ENCODE data around the gene SRF. TPM values are rescaled to one million over a fixed set of nuclear protein-coding genes. Genes with fewer than 3 reads are reported as not detected.

SRF gene
- polyA plus RNA-seq, 3 donors = 12.1 to 57.9 (median 29.9) TPM

DNA sequence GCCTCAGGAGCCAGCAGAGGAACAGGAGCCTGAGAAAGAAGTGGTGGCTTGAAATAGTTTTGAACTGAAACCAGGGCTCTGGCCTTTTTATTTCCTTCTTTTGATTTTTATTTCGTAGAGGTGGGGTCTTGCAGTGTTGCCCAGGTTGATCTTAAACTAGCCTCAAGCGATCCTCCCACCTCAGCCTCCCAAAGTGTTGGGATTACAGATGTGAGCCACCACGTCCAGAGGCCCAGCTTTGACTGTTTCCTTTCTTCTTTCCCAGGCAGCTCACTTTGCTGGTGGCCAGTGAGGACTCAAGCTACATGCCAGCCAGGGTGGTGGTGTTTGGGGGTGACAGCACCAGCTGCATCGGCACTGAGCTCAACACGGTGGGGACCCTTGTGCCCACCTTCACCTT, 31.4 kb downstream of the SRF start:
- H3K27ac ChIP-seq (ENCODE audit: low read depth, low read length) = no peak overlapping the region
- WGBS, 3 donors = 88 to 90% (median 89%) methylated on average over 5 of the region's 5 CpGs

DNA sequence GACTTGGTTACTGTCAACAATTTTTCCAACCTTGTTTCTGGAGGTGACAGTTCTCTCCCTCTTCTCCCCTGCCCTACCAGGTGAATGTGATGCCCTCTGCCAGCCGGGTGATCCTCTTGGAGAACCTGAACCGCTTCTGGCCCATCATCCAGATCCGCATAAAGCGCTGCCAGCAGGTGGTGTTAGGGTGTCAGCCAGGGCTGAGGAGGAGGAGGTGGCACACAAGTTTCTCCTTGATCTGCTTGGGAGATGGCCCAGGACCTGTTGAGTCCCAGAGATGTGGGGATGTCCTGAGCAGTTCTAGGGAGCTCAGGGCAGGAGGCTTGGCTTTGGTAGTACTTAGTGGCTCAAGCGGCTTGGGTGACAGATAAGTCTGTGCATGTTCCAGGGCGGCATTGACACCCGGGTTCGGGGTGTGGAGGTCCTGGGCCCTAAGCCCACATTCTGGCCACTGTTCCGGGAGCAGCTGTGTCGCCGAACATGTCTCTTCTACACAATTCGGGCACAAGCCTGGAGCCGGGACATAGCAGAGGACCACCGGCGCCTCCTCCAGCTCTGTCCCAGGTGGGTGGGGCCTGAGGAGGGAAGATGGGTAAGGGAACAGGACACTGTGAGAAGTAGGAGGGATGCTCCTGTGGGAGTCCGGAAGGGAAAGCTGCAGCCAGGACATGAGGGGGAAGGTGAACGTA, 32.1 kb downstream of the SRF start:
- WGBS, 3 donors = 87 to 93% (median 93%) methylated on average over 17 of the region's 17 CpGs
- H3K27ac ChIP-seq (ENCODE audit: low read depth, low read length) = no peak overlapping the region

DNA sequence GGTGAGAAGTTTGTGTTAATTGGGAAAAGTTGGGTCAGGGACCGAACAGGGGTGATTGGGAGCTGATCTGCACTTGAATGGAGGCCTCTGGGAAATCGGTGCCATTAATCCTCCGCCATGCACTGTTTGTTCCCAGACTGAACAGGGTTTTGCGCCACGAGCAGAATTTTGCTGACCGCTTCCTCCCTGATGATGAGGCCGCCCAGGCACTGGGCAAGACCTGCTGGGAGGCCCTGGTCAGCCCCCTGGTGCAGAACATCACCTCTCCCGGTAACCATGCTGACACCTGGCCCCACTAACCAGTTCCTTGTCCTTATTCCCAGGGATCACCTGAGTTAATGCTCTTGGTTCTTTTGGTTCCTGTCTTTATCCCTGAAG, 32.6 kb downstream of the SRF start:
- H3K27ac ChIP-seq (ENCODE audit: low read depth, low read length) = no peak overlapping the region
- WGBS, 3 donors = 90 to 95% (median 94%) methylated on average over 8 of the region's 8 CpGs

DNA sequence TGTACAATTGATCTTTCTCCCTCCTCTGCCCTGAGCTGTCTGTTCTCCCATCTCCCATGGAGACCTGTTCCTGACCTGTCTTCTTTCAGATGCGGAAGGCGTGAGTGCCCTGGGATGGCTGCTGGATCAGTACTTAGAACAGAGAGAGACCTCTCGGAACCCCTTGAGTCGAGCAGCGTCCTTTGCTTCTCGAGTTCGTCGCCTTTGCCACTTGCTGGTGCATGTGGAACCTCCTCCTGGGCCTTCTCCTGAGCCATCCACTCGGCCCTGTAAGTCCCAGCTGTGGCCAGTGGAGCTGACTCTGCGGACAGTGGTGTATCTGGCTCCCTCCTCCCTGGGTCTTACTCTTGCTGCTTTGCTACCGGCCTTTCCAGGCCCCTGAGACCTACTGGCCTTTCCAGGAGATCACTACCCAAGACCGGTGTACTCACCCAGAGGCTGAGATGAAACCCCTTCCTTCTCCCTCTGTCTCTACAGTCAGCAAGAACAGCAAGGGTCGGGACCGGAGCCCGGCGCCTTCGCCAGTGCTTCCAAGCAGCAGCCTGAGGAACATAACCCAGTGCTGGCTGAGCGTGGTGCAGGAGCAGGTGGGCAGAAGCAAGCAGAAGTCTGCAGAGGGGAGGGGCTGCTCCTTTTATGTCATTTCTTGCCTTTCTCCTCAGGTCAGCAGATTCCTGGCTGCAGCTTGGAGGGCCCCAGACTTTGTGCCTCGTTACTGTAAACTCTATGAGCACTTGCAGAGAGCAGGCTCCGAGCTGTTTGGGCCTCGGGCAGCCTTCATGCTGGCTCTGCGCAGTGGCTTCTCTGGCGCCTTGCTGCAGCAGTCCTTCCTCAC, 33.4 kb downstream of the SRF start:
- 95% methylated on average over 23 of the region's 23 CpGs for WGBS, 3 donors
- H3K27ac ChIP-seq (ENCODE audit: low read depth, low read length) = no peak overlapping the region

DNA sequence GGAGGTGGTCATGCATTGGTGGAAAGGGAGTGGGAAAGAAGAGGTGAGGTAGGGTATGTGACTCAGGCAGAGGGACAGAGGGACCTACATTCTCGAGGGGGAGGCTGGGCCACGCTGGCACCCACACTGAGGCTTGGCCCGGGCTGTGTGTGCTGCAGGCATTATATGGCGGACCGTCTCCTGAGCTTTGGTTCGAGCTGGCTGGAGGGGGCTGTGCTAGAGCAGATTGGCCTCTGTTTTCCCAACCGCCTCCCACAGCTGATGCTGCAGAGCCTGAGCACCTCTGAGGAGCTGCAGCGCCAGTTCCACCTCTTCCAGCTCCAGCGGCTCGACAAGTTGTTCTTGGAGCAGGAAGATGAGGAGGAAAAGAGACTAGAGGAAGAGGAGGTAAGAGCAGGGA, 34.8 kb downstream of the SRF start:
- H3K27ac ChIP-seq (ENCODE audit: low read depth, low read length) = no peak overlapping the region
- WGBS, 3 donors = 94 to 96% (median 96%) methylated on average over 10 of the region's 10 CpGs

DNA sequence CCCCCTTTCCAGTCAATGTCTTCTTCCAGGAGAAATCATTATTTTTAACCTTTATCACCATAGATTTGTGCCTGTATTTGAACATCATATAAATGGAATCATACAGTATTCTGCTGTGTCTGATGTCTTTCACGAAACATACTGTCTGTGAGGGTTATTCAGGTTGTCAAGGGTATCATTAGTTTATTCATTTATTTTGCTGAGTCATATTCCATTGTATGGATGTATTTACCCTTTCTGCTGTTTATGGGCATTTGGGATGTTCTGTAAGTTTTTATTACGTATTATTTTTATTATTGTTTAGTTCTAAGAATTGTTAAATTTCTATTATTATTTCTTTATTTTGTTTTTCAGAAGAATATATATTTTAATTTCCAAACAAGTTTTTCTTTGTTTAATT, 36.2 kb downstream of the SRF start:
- WGBS, 3 donors = 93 to 98% (median 94%) methylated on average over 2 of the region's 2 CpGs
- H3K27ac ChIP-seq (ENCODE audit: low read depth, low read length) = no peak overlapping the region

DNA sequence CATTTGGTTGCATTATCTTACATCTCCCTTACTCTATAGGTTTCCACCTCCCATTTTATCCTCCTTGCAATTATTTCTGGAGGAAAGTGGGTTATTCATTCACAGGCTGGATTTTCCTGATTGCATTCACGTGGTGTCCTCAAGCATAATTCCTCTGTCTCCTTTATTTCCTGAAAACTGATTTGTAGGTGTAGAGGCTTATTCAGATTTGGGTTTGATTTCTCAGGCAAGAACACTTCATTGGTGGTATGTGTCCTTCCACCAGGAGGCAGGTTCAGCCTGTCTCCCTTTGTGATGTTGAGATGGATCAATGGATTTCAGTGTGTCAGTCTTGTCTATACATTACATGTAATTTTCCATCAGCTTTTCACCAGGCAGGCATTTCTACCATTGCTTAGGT, 40.9 kb downstream of the SRF start:
- no peak overlapping the region for H3K27ac ChIP-seq (ENCODE audit: low read depth, low read length)
- WGBS, 3 donors = 67 to 88% (median 67%) methylated on average over 1 of the region's 1 CpG

DNA sequence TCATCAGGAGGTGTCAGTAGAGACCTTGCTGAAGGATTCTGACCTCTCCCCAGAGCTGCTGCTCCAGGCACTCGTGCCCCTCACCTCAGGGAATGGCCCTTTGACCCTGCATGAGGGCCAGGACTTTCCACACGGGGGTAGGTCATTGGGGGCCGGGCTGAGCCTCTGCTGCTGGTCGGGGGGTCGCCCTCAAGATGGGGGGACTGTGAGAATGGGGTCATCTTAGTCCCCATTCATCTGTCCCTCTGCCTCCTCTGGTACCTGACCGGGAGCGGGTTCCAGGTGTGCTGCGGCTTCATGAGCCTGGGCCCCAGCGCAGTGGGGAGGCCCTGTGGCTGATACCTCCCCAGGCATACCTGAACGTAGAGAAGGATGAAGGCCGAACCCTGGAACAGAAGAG, 42.4 kb downstream of the SRF start:
- 88 to 92% (median 90%) methylated on average over 11 of the region's 11 CpGs for WGBS, 3 donors
- H3K27ac ChIP-seq (ENCODE audit: low read depth, low read length) = no peak overlapping the region

DNA sequence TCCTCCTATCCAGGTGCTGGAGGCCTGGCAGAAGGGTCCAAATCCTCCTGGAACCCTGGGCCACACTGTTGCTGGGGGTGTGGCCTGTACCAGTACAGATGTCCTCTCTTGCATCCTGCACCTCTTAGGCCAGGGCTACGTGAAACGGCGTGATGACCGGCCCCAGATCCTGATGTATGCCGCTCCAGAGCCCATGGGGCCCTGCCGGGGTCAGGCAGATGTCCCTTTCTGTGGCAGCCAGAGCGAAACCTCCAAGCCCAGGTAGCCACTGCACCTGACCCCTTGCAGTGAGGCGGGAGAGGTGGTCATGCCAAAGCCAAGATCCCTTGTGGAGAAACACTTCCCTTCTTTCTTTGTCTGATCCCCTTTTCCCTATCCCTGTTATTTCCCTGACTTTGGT, 44.0 kb downstream of the SRF start:
- WGBS, 3 donors = 95 to 97% (median 97%) methylated on average over 8 of the region's 8 CpGs
- H3K27ac ChIP-seq (ENCODE audit: low read depth, low read length) = no peak overlapping the region

DNA sequence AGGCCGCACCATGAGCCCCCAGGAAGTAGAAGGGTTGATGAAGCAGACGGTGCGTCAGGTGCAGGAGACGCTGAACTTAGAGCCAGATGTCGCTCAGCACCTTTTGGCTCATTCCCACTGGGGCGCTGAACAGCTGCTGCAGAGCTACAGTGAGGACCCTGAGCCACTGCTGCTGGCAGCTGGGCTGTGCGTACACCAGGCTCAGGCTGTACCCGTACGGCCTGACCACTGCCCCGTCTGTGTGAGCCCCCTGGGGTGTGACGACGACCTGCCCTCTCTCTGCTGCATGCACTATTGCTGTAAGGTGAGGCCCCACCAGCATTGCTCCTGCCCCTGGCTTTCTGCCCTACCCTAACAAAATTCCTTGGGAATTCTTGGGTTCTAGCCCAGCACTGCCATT, 45.1 kb downstream of the SRF start:
- WGBS, 3 donors = 90 to 93% (median 92%) methylated on average over 12 of the region's 12 CpGs
- H3K27ac ChIP-seq (ENCODE audit: low read depth, low read length) = no peak overlapping the region

DNA sequence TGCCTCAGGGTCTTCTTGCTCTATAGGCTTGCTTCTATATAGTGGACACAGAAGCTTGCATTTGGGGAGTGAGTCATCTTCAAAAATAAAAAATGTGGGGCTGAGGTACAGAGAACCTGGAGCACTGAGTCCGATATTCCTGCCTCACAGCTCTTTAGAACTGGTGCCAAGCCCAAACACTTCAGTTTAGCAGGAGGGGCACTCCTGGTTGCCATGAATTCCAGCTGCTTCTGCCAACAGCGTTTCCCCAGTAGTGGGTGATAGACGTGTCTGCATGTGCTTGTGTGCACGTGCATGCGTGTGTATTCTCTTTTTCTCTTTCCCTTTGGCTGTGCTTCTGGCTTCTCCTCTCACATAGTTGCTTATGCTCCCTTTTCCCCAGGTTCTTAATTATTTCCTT, 46.3 kb downstream of the SRF start:
- WGBS, 3 donors = 82 to 91% (median 87%) methylated on average over 5 of the region's 5 CpGs
- no peak overlapping the region for H3K27ac ChIP-seq (ENCODE audit: low read depth, low read length)

DNA sequence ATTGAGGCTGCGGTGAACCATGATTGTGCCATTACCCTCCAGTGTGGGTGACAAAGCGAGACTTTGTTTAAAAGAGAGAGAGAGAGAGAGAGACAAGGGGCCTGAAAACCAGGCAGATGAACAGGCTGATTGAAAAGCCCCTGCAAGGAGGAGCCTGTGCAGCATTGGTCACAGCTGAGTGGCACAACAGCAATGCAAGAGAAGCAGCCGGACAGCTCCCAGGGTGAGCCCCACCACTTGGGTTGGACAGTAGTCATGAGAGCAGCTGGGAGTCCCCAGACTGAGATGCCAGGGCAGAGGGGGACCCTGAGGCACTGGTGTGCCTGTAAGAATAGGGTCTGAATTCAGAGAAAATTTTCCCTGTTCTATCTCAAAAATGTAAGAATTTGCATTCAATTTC, 48.0 kb downstream of the SRF start:
- H3K27ac ChIP-seq (ENCODE audit: low read depth, low read length) = no peak overlapping the region
- 93 to 96% (median 93%) methylated on average over 3 of the region's 3 CpGs for WGBS, 3 donors

DNA sequence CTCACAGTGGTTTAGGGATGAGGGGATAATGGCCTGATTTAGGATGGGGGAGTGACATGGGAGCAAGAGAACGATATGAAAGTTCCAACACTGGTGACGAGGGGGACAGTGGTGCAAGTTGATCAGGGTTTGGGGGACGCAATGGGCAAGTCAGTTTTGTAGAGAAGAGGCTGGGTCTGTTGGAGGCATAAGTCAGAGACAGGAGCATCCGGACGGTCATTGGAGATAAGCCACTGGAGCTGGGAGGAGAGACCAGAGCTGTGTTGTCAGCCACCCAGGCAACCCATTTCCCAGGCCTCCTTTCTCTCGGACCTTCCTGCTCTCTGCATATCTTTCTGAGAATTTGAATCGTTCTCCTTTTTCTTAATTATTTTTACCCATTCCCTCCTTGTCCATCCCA, 48.7 kb downstream of the SRF start:
- 80 to 96% (median 92%) methylated on average over 7 of the region's 7 CpGs for WGBS, 3 donors
- H3K27ac ChIP-seq (ENCODE audit: low read depth, low read length) = no peak overlapping the region

DNA sequence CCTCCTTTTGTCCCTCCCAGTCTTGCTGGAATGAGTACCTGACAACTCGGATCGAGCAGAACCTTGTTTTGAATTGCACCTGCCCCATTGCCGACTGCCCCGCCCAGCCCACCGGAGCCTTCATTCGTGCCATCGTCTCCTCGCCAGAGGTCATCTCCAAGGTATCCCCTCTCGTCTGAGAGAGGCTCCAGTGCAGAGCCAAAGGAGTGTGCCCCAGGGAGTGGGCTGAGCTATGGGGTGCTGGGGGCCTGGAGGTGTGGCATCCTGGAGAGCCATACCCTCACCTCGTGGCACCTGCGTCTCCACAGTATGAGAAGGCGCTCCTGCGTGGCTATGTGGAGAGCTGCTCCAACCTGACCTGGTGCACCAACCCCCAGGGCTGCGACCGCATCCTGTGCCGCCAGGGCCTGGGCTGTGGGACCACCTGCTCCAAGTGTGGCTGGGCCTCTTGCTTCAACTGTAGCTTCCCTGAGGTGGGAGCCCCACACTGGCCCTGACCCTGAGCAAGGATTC, 49.4 kb downstream of the SRF start:
- H3K27ac ChIP-seq (ENCODE audit: low read depth, low read length) = no peak overlapping the region

DNA sequence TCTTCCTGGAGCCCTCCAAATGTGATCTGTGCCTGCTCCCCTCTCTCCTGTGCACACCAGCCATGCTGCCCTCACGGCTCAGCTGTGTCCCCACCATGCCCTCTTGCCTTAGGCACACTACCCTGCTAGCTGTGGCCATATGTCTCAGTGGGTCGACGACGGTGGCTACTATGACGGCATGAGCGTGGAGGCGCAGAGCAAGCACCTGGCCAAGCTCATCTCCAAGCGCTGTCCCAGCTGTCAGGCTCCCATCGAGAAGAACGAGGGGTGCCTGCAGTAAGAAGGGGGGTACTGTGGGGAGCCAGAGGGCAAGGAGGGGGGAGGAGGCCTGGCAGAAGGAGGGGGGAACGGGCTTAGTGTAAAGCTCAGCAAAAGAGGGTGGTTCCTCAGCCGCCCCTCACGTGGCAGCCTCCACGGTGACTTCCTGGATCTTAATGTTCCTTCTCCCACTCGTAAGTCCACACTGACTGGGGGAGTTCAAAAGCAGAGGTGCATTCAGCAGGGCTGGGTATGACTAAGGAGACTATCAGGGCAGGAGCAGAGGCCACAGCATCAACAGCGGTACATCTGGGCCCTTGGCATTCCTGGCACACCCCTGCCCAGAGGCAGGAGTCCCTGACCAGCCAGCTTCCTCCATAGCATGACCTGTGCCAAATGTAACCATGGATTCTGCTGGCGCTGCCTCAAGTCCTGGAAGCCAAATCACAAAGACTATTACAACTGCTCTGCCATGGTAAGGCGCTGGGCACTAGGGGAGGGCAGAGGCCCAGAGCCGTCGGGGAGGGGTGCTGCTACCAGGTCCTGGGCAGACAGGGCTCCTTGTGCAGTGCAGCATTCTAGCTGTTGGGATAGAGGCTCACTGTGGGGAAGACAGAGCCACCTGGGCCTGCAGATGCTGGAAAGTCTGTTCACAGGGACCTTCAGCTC, 50.2 kb downstream of the SRF start:
- no peak overlapping the region for H3K27ac ChIP-seq (ENCODE audit: low read depth, low read length)
- whole genome bisulfite sequencing, 3 donors = 77 to 81% (median 81%) methylated on average over 20 of the region's 20 CpGs

More for the DNA sequence above, 49.4 kb downstream of the SRF start:
- WGBS, 3 donors = 88 to 93% (median 91%) methylated on average over 16 of the region's 16 CpGs

DNA sequence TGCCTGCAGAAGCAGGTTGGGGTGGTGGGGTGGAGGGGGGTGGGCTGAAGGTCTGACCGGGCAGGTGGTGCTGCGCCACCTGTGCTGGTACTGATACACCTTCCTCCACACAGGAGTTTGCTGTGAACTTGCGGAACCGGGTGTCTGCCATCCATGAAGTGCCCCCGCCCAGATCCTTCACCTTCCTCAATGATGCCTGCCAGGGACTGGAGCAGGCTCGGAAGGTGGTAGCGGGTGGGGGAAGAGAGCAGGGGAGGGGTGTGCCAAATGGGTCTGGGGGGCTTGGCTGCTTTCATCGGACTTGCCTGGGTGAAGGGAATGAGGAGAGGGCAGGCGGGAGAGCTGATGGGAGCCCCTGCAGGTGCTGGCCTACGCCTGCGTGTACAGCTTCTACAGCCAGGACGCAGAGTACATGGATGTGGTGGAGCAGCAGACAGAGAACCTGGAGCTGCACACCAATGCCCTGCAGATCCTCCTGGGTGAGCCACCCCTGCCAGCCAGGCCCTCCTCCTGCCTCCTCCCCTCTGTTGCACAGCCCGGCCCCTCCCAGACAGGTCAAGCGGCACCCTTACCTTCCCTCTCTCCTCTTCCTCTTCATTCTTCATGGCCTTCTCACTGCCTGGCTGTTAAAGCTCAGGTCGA, 51.5 kb downstream of the SRF start:
- 81 to 93% (median 89%) methylated on average over 15 of the region's 15 CpGs for WGBS, 3 donors
- H3K27ac ChIP-seq (ENCODE audit: low read depth, low read length) = no peak overlapping the region

DNA sequence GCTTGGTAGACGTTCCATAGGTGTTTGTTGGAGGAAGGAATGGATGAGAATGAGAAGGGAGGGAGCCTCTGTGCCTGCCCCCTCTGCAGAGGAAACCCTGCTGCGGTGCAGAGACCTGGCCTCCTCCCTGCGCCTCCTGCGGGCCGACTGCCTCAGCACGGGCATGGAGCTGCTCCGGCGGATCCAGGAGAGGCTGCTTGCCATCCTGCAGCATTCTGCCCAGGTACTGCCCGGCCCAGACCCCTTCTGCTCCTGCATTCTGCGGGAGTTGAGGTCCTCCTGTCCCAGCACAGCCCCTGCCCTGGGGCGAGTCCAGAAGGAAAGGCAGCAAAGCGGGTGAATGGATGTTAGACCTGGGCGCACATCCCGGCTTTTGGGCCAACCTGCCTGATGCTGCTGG, 52.1 kb downstream of the SRF start:
- 83 to 90% (median 89%) methylated on average over 12 to 14 of the region's 14 CpGs for WGBS, 3 donors
- no peak overlapping the region for H3K27ac ChIP-seq (ENCODE audit: low read depth, low read length)

DNA sequence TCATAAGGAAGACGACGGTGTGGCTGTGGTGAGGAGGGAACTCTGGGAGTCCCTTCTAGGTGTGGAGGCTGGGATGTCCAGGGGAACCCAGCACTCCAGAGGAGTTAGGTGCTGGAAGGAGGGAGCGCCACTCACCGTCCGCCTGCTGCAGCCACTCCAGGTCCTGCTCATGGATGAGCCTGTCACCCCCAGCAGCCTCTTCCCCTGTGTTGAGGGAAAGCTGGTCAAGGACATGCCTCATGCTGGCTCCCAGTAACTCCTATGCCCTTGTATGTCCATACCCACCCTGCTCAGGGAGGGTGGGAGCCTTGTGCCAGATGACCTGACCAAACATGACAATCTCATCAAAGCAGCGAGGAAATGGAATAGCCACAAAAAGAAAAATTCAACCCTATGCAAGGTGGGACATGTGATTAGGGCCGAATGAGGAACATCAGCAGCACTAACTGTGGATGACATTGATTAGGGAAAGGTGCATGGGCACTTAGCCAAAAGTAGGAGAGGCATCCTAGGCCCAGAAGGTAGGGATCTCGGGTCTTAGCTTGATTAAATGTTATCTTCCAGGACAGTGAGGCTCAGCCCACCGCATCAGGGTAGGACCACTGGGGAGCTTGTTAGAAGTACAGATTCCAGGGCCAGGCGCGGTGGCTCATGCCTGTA, 55.3 kb downstream of the SRF start:
- no peak overlapping the region for H3K27ac ChIP-seq (ENCODE audit: low read depth, low read length)
- WGBS, 3 donors = 90 to 91% (median 90%) methylated on average over 11 of the region's 11 CpGs
